Measurements from ENCODE around the gene DPP6.
"Not testable (repeated sequence)": the region's sequence is repeated elsewhere in the genome, so short reads cannot be mapped to it uniquely, and the experiment has no call there.

DPP6 gene

DNA sequence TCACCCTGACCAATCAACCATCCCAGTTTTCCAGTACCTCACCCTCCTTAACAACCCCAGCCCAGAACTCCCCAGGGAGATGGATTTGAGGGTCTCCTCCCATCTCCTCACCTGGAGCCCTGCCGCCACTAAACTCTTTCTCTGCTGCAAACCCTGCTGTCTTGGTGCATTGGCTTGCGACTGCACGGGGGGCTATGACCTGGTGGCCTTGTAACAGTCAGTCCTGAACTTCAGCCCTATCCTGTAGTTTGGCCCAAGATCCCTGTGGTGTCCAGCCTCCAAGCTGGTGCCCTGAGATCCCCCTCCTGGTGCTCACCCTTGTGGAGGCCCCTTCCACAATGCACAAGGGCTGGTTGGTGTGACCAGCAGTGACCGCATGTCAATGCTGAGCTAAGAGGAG lies 858.8 kb downstream of the DPP6 start:
- DNase-seq (ENCODE audit: low spot score), result no peak

GRCh38 chr7:154911411-154911810 lies 859.2 kb downstream of the DPP6 start:
- DNase-seq (ENCODE audit: low spot score), result no peak

DNA sequence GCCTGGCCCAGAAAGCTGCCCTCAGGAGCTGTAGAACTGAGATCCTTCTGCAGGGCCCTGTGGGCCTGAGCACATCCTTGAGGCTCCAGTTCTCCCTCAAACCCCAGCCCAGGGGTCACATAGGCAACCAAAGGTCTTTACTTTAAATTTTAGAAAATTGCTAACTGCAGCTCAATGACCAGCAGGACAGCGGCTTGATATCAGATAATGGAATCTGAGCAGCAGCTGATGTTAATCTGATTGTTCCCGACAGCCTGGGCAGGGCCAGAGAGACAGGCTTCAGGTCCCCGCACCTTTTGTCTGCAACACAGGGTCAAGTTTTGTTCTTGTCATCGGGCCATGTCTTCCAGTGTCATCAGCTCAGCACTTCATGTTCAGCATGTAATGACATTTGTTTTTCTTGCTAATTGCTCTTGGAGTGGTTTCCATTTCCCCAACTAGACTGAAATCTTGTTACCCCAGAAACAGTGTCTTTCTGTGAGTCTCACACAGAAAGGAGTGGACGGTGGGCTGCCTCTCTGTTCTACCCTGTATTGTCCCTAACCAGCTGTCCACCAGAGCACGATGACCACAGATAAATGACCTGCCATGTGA lies 859.8 kb downstream of the DPP6 start:
- DNase-seq (ENCODE audit: low spot score), result no peak

GRCh38 chr7:154912871-154913637 lies 860.9 kb downstream of the DPP6 start:
- DNase-seq (ENCODE audit: low spot score), result no peak

- DNase-seq (ENCODE audit: low spot score), result peak; percentile 78
Observed at GRCh38 chr7:154913638-154914307, 861.6 kb downstream of the DPP6 start.

- DNase-seq (ENCODE audit: low spot score), result no peak
Observed at GRCh38 chr7:154914308-154914995, 862.3 kb downstream of the DPP6 start.

GRCh38 chr7:154914996-154915380 lies 862.8 kb downstream of the DPP6 start:
- no peak for DNase-seq (ENCODE audit: low spot score)

DNA sequence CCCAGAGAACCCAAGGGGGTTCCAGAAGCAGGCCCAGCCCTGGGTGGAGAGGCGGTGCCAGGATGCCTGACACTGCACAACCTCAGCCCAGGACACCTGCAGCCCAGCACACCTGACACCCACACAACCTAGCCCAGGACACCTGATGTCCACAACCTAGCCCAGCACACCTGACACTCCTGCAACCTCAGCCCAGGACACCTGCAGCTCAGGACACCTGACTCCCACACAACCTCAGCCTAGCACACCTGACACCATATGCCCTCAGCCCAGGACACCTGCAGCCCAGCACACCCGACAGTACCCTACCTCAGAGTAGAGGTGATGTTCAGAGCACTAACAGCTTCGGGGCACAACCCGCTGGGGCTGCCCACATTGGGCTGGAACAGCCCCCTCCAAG lies 863.4 kb downstream of the DPP6 start:
- DNase-seq (ENCODE audit: low spot score), result no peak

DNA sequence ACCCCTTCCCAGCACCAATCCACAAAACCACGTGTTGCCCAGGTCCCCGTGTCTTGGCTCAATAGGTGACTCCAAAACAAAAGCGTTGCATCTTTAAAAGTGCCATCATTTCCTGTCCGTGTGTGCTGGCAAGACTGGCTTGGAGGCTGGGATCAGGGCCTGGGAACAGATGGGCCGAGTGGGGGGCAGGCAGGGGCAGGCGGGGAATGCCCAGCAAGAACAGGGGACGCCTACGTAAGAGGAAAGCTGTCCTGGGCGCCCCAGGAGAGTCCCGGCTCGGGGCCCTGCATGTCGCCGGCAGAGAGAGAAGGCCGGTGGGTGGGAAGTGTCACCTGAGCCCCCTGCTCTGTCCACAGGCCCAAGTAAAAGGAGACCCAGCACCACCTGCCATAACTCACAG lies 864.2 kb downstream of the DPP6 start:
- DNase-seq (ENCODE audit: low spot score), result no peak

- DNase-seq (ENCODE audit: low spot score), result no peak
Observed at GRCh38 chr7:154916856-154917807, 864.9 kb downstream of the DPP6 start.

- no peak for DNase-seq (ENCODE audit: low spot score)
Observed at GRCh38 chr7:154917808-154918160, 865.6 kb downstream of the DPP6 start.

DNA sequence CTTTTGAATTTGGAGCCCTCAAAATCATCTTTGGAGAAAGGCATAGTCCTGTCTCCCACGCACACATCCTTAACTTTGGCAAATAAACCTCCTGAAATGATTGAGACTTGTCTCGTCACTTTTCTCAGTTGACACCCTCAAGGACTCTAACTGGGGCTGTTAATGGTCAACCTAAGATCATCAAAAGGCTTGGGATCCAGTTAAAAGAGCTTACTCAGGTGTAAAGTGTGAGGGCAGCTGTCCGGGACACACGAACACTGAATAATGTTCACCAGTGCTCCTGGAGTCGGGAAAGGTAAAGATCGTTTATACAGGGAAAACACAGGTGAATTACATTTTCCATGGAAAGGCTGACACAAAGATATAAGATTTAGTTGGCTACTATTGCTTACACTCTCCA lies 866.1 kb downstream of the DPP6 start:
- DNase-seq (ENCODE audit: low spot score), result peak; percentile 44

GRCh38 chr7:154918741-154919140 lies 866.5 kb downstream of the DPP6 start:
- DNase-seq (ENCODE audit: low spot score), result no peak

- DNase-seq (ENCODE audit: low spot score), result peak; percentile 56
Observed at GRCh38 chr7:154919344-154920225, 867.4 kb downstream of the DPP6 start.

GRCh38 chr7:154922472-154922871 lies 870.3 kb downstream of the DPP6 start:
- DNase-seq (ENCODE audit: low spot score), result not testable (repeated sequence)

GRCh38 chr7:154927624-154928125 lies 875.5 kb downstream of the DPP6 start:
- DNase-seq (ENCODE audit: low spot score), result peak; percentile 84

GRCh38 chr7:154928136-154929005 lies 876.2 kb downstream of the DPP6 start:
- DNase-seq (ENCODE audit: low spot score), result peak; percentile 96

GRCh38 chr7:154929006-154929726 lies 877.0 kb downstream of the DPP6 start:
- no peak for DNase-seq (ENCODE audit: low spot score)

DNA sequence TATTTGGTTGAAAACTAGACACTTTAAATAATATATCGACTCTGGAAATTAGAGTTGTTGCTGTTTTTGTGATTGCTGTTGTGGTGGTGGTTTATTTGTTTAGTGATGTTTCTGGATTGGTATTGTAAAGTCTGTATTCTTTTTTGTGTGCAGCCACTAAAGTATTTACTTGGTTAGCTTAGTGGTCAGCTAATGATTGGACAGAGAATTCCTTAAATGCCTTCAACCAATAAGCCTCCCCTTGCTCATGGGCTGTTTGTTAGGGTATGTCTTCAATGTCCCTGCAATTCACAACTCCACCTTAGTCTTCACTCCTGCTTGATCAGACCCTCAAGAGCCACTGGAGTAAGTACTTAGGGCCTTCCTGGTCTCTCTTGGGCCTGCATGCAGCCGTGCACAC lies 879.7 kb downstream of the DPP6 start:
- DNase-seq (ENCODE audit: low spot score), result peak; percentile 76

Data from kidney tubule cell (primary cell).